Activated CD8-positive, alpha-beta memory T cell treated with anti-CD3 and anti-CD28 coated beads, Interleukin-2, amount 50 U/mL, for 24 hours (primary cell): ENCODE measurements around the gene ATAD5.
"Not testable (repeated sequence)": the region's sequence is repeated elsewhere in the genome, so short reads cannot be mapped to it uniquely, and the experiment has no call there.

Experiments used
- DNase-seq: peaks from one replicate; pipeline ENCODE4 v3.0.0-alpha.2; 2020; ENCODE audit errors: extremely low read depth

ATAD5 gene

DNA sequence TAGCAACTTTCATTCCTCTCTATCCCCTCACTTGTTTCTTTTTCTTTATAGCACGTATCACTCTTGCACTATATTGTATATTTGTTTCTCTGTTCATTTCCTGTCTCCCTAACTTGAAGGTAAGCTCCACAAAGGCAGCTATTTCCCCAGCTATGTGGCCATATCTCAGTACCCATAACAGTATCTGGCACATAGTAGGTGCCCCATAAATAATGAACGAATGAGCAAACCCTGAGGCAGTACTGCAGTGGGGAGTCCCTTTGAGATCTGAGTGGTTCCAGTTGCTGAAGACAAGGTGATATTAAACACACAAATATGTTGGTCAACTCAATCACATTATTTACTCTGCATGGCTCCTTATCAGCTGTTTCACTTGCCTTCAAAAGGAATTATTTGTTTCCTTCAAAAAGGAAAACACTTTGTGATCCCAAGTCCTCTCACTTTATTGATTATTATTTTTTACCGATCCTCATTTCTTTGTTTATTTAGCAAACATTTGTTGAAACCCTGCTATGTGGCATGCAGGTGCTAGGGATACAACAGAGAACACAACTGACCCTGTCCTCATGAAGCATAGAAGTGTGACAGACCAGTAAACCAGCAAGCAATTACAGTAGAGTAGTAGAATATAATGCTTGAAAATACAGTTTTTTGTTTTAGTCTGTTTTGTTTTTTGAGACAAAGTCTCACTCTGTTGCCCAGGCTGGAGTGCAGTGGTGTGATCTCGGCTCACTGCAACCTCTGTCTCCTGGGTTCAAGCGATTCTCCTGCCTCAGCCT, 84.3 kb downstream of the ATAD5 start:
- no peak for DNase-seq

DNA sequence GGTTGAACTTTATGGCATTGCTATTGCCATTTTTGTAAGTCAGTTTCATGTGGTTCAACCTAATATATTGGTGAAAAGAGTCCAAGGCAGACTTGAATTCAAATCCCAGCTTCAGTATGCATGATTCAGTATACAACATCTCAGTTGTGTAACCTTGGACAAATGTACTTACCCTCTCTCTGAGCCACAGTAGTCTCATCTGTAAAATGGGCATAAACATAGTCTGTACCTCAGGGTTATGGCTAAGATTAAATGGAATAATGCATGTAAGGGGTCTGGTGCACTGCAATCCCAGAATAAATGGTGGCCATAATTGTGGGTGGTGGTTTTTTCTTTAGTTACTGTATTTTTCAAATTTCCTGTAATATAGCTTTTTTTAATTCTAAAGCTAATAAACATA, 85.3 kb downstream of the ATAD5 start:
- no peak for DNase-seq

DNA sequence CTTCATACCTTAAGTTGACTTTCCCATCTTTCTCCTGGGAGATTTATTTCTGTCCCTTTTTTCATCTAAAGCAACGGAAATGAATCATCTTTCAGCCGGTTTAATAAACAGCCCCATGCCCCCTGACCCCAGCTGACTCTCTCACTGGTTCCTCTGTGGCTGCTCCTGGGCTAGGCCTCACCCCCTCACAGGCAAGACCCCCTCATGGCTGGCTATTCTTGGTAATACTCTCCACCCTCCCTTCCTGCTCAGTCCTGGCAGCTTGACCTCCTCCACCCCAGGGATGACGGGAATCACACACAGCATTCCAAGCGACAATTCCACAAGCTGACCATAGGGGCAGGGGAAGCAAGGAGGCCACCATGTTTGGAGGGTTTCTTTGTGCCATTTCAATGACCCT, 88.5 kb downstream of the ATAD5 start:
- DNase-seq = no peak

DNA sequence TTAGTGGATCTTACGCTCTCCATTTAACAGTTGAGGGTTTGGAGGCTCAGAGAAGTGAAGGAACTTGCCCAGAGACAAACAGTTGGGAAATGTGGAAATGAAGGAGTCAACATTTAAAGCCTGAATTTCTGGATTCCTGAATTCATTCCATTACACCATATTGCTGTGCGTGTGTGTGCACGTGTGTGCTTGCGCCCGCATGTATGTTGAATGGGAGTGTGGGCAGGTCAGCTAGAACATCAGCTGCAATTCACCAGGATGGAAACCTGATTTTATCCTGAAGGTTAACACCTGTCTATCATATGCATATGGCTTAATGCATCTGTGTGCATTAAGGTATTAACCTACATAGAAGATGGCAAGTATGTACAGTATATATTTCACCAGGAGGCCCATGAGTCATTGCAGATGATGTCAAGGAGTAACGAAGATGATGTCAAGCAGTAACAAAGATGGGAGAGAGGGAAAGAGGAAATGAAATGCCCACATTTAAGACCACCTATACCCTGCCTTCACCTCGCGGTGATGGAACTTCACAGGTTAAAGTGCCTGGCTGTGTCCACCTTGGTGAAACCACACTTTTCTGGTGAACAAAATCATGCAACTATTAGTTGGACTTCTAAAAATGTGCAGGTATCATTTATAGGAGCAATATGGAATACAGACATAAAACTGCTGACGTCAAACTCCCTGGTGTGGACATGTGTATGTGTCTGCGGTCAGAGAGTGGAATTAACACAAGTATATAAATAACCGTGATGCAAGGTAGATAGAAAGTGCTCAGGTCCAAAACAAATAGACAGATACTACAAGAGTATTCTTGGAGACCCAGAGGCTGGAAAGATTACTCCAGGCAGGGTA, 89.1 kb downstream of the ATAD5 start:
- DNase-seq = no peak

DNA sequence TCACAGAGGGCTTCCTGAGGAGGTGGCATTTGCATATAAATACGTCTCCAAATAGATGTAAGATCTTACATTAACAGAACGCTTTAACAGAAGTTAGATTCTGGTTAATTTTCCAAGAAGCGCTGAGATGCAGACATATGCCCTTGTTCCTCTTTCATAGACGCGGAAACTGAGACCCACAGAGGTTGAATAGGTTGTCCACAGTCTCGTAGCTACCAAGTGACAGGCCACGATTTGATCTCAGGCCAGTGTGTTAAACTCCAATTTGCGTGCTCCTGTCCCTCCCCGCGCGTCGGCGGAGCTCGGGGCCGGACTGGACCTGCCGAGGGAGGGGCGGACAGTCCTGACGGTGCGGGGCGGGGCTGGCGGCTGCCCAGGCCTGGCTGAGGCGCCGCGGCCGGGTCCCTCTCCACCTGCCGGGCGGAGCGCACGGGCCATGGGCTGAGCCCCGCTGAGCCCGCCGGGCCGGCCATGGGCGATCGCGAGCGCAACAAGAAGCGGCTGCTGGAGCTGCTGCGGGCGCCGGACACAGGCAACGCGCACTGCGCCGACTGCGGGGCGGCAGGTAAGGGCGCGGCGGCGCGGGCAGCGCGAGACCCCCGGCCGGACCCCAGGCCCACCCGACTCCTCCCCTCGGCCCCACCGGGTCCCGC, 89.9 kb downstream of the ATAD5 start, which contains the start of gene ADAP2:
ADAP2 (plus strand) TSS at position 402 of the 653 bp plus-strand sequence; CDS start at position 472, 70 bp downstream.
- no peak for DNase-seq

DNA sequence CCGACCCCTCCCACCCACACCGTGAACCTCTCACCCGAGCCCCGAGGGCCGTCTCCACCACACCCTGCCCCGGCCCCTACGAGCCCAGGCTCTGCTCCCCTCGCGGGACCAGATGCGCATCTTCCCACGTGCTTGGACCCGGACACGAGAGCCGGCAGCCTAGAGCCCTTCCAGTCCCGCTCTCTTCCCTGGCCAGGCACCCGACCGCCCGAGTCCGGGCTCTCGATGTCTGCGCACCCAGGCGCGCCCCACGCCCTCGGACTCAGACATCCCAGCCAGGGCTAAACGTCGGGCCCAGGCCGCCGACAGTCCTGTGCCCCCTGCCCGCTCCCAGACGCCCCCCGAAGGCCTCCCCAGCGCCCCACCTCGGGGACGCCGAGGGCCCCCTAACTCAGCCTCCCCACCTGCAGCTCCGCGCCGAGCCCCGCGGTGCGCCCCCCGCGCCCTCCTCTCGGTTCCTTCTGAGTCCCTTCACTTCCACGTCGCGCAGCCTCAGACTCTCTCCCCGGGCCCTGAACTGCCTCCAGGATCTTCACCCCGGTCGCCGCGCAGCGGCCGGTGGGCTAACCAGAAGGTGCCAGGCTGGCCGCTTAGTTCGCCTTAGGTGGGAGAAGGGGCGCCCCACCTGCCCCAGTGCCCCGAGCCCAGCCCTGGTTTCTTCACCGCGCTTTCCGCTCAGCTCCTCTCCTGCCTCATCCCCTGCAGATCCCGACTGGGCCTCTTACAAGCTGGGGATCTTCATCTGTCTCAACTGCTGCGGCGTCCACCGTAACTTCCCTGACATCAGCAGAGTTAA, 90.7 kb downstream of the ATAD5 start:
- DNase-seq = no peak

DNA sequence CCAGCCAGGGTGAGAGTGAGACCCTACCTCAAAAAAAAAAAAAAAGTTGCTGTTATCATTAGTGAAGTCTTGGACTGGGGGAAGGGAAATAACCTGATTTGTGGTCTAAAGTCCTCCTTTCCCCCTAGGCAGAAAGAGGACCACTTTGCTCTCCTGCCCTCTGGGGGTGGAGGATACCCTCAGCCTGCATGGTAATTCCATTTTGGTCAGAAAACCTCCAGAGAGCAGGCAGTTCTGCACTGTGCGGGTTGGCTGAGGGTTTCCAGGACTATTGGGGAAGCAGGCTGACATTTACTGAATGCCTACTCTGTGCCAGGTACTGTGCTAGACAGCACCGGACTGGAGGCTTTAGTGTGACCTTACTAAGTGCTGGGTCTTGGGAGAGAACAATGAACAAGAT, 92.6 kb downstream of the ATAD5 start:
- no peak for DNase-seq

DNA sequence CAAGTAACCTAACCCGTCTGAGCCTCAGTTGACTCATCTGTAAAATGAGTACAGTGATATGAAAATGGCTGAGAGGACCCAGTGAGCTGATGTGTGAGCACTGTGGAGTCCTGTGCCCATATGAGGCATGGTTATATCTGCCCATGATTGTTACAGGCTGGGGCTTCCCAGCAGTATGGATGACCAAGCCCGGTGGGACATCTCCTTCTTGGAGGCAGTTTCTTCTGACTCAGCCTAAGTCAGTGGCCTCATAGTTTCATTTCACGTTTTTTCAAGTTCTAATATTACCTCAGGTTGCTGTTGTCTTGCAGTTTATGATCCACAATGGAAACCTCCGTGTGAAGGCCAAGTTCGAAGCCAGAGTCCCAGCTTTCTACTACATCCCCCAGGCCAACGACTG, 94.8 kb downstream of the ATAD5 start:
- no peak for DNase-seq

DNA sequence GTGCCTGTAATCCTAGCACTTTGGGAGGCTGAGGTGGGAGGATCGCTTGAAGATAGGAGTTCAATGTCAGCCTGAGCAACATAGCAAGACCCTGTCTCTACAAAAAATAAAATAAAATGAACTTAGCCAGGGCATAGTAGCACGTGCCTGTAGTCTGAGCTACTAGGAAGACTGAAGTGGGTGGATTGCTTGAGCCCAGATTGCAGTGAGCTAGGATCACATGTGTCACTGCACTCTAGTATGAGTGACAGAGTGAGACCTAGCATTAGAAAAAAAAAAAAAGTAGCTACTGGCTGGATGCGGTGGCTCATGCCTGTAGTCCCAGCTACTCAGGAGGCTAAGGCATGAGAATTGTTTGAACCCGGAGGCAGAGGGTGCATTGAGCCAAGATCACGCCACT, 96.0 kb downstream of the ATAD5 start:
- no peak for DNase-seq

DNA sequence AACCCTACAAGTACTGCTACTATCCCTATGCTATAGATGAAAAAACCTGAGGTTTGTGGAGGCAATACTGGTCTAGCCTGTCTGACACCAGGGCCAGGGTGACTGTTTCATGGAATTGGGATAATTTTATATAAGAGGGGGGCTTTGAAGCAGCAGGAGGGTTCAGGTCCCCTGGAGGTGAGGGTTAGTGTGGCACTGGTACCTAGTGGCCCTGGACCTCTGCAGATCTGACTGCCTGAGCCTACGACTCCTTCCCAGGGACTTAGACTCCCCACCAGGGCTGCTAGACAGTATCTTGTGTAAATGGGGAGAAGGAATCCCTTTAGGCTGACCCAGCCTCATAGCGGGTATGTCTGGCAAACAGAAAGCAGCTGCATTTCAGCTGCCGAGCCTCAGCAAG, 96.8 kb downstream of the ATAD5 start:
- DNase-seq = no peak

DNA sequence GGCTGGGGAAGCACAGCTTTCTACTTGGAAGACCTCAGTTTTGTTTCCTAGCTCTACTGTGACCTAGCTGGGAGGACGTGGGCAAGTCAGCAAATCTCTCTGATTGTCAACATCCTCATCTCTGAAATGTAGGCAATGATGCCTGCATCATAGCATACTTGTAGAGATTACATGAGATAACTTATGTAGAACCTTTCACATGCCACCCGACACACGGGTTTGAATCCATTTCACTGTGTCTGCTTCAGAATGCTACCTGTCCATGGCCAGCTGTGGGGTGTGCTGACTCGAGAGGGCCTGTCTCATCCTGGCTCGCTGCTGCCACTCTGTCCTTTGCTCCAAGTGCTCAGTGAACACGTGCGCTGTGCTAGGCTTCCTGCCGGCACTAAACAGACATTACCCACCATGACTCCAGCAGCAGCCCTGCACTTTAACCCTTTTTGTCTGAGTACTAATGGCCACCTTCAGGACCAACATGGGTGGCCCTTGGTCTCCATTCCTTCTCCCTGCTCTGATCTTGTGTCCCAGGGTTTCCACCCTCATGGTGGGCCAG, 97.4 kb downstream of the ATAD5 start:
- no peak for DNase-seq

DNA sequence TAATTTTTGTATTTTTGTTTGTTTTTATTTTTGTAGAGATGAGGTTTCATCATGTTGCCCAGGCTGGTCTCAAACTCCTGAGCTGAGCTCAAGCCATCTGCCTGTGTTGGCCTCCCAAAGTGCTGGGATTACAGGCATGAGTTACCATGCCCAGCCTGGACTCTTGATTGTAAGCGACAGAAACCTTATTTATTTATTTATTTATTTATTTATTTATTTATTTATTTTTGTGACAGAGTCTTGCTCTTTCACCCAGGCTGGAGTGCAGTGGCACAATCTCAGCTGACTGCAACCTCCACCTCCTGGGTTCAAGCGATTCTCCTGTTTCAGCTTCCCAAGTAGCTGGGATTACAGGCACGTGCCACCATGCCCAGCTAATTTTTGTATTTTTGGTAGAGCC, 98.1 kb downstream of the ATAD5 start:
- not testable (repeated sequence) for DNase-seq

DNA sequence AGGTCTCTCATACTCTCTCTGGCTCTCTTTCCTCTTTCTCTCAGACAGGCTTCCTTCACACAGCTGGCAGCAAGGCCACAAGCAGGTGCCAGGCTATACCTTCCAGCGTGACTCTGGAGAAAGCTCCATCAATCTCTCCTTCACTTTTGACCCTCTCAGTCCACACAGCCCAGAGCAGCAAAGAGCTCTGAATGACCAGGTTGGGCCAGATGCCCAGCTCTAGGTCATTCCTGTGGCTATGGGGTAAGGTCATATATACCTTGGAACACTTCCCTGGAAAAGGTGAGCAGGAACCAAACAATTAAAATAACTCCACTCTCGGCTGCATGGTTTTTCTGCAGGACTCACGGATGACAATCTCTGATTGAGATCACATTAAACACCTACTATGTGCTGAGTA, 98.7 kb downstream of the ATAD5 start:
- no peak for DNase-seq

DNA sequence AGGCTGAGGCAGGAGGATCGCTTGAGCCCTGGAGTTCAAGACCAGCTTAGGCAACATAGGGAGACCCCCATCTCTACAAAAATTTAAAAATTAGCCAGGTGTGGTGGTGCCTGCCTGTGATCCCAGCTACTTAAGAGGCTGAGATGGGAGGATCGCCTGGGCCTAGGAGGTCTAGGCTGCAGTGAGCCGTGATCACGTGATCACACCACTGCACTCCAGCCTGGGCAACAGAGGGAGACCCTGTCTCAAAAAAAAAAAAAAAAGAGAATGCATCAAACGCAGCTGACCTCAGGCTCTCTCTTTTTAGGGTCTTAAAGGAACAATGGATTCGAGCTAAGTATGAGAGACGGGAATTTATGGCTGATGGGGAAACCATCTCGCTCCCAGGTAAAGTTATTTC, 99.8 kb downstream of the ATAD5 start:
- DNase-seq = not testable (repeated sequence)

DNA sequence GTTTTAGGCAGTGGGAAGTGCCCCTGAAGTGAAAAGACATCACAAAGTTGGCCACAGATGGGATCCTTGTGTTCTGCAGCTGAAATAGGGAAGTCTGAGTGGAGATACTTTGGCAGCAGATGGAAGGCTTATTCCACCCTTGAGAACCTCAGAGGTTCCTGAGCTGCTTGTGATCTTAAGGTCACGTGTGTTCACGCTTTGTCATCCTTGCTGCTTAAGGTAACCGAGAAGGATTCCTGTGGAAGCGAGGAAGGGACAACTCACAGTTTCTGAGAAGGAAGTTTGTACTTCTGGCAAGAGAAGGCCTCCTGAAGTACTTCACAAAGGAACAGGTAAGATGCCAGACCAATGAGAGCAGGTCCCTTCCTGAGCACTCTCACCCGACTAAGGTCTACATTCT, 102.2 kb downstream of the ATAD5 start:
- DNase-seq = no peak

DNA sequence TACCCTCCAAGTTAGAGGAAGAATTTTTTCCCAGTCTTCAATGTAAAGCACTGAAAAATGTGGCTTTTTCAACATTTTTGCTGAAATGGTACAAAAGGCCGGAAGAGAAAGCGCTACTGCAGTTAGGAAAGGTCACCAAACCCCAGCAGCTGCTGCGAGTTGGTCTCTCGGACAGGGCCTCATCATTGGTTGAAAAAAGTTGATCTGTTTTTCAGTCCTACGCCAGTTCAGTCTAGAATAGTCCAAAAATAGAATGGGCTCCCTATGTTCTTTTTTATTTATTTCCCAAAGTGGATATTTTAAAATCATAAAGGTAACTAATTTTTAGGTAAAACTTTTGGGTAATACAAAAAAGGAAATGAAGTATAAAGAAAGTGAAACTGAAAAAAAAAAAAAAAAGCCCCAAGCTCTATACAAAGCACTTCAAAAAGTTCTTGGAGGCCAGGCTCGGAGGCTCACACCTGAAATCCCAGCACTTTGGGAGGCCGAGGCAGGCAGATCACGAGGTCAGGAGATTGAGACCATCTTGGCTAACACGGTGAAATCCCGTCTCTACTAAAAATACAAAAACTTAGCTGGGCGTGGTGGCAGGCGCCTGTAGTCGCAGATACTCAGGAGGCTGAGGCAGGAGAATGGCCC, 107.4 kb downstream of the ATAD5 start:
- no peak for DNase-seq

DNA sequence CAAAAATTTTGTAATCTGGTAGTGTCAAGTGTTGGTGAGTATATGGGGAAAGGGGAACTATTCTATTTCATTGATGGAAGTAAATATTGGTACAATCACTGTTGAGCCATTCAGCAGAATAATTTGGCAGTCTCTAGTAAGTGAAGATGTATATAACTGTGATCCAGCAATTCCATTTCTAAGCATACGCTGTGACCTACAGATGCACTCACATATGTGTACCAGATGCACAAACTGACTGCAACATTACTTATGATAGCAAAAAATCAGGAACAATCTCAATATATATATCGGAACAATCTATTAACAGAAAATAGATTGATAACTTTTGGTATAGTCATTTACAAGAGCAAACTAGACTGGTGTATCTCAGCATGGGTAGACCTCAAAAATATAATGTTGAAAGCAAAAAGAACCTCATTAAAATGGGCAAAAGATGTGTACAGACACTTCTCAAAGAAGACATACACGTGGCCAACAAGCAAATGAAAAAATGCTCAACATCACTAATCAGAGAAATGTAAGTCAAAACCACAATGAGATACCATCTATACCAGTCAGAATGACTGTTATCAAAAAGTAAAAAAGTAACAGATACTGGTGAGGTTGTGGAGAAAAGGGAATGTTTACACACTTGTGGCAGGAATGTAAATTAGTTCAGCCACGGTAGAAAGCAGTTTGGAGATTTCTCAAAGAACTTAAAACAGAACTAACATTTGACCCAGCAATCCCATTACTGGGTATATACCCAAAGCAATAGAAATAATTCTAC, 110.7 kb downstream of the ATAD5 start:
- DNase-seq = no peak
